ENCODE data around the gene OR7C1. TPM values are rescaled to one million over a fixed set of nuclear protein-coding genes. Genes with fewer than 3 reads are reported as not detected.

The OR7C1 gene
- total and polyA plus RNA-seq, 2 experiments from 2014 or later = 0.03 TPM; not detected in 1

- Histone ChIP-seq H3K9me2 (ENCODE audit: insufficient read depth) (no peaks in the 10 kb centered on the region; the same call in 1 of the 2 replicates), H3K36me3 (ENCODE audit: insufficient read depth) (no peaks in the 10 kb centered on the region; the same call in 1 of the 2 replicates), H3K27me3 (ENCODE audit: insufficient read depth) (no peaks in the 10 kb centered on the region), H2AFZ (no peak overlapping the region), H3K4me1 (ENCODE audit: insufficient read depth) (peaks cover 12% of the 10 kb centered on the region), H3K4me2 (peak overlapping the region; percentile 64; the same call in 1 of the 2 replicates), H3K79me2 (replicated peaks; ENCODE audit: insufficient read depth) (no peaks in the 10 kb centered on the region), H3K4me3 (peak overlapping the region; percentile 42), H4K20me1 (replicated peaks; ENCODE audit: insufficient read depth) (no peaks in the 10 kb centered on the region), H3F3A (replicated peaks; ENCODE audit: low read depth) (no peaks in the 10 kb centered on the region), H3K27ac (ENCODE audit: low read depth) (peak overlapping the region; percentile 39; the same call in 1 of the 2 replicates)
- Mint-ChIP-seq H3K9me3 (peaks cover 25% of the 10 kb centered on the region), H3K4me3 (peak overlapping the region; percentile 56), H3K4me1 (peaks cover 16% of the 10 kb centered on the region), H3K27ac (peak overlapping the region; percentile 74), H3K27me3 (ENCODE audit: insufficient read depth, low read depth, poor library complexity) (peaks cover 15% of the 10 kb centered on the region), H3K36me3 (ENCODE audit: low read depth) (peaks cover 29% of the 10 kb centered on the region)
- peak; percentile 89 for DNase-seq (ENCODE audit: low spot score)
- ATAC-seq = peak; percentile 96
- TF ChIP-seq NANOG (IDR thresholded peaks at IDR 0.05; ENCODE audit: borderline replicate concordance) (no peak), ZNF462 (CRISPR knock-in tag; IDR thresholded peaks at IDR 0.05) (no peak), EZH2 (IDR thresholded peaks at IDR 0.05; ENCODE audit: low read depth, unreplicated experiment) (no peak), STAT1 (IDR thresholded peaks at IDR 0.05; ENCODE audit: unreplicated experiment) (no peak), POLR2AphosphoS5 (IDR thresholded peaks at IDR 0.05; ENCODE audit: low read depth) (no peak; the same call in 1 of the 2 replicates), ZNF114 (CRISPR knock-in tag; IDR thresholded peaks at IDR 0.05) (no peak), ZNF331 (CRISPR knock-in tag; IDR thresholded peaks at IDR 0.05; ENCODE audit: low read depth) (no peak), JUNB (IDR thresholded peaks at IDR 0.05; ENCODE audit: unreplicated experiment) (no peak), CREB1 (CRISPR knock-in tag; IDR thresholded peaks at IDR 0.05; ENCODE audit: low read depth) (no peak), CTCF (conservative IDR thresholded peaks at IDR 0.05; ENCODE audit: low read depth in 2 of 2) (no peak), EZH2phosphoT487 (IDR thresholded peaks at IDR 0.05; ENCODE audit: unreplicated experiment) (no peak)
- TF ChIP-seq, protein P1, sequence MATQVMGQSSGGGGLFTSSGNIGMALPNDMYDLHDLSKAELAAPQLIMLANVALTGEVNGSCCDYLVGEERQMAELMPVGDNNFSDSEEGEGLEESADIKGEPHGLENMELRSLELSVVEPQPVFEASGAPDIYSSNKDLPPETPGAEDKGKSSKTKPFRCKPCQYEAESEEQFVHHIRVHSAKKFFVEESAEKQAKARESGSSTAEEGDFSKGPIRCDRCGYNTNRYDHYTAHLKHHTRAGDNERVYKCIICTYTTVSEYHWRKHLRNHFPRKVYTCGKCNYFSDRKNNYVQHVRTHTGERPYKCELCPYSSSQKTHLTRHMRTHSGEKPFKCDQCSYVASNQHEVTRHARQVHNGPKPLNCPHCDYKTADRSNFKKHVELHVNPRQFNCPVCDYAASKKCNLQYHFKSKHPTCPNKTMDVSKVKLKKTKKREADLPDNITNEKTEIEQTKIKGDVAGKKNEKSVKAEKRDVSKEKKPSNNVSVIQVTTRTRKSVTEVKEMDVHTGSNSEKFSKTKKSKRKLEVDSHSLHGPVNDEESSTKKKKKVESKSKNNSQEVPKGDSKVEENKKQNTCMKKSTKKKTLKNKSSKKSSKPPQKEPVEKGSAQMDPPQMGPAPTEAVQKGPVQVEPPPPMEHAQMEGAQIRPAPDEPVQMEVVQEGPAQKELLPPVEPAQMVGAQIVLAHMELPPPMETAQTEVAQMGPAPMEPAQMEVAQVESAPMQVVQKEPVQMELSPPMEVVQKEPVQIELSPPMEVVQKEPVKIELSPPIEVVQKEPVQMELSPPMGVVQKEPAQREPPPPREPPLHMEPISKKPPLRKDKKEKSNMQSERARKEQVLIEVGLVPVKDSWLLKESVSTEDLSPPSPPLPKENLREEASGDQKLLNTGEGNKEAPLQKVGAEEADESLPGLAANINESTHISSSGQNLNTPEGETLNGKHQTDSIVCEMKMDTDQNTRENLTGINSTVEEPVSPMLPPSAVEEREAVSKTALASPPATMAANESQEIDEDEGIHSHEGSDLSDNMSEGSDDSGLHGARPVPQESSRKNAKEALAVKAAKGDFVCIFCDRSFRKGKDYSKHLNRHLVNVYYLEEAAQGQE (IDR thresholded peaks at IDR 0.05; ENCODE audit: unreplicated experiment) = no peak
- TF ChIP-seq, protein P2, sequence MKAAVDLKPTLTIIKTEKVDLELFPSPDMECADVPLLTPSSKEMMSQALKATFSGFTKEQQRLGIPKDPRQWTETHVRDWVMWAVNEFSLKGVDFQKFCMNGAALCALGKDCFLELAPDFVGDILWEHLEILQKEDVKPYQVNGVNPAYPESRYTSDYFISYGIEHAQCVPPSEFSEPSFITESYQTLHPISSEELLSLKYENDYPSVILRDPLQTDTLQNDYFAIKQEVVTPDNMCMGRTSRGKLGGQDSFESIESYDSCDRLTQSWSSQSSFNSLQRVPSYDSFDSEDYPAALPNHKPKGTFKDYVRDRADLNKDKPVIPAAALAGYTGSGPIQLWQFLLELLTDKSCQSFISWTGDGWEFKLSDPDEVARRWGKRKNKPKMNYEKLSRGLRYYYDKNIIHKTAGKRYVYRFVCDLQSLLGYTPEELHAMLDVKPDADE (IDR thresholded peaks at IDR 0.05) = no peak
These were observed 76.2 kb downstream of the OR7C1 start for GRCh38 chr19:14758816-14759215.

Measured in GM23338 (cell line).